ENCODE measurements around the gene GOLGA6L22.
"Not testable (repeated sequence)": the region's sequence is repeated elsewhere in the genome, so short reads cannot be mapped to it uniquely, and the experiment has no call there.

Gene GOLGA6L22

DNA sequence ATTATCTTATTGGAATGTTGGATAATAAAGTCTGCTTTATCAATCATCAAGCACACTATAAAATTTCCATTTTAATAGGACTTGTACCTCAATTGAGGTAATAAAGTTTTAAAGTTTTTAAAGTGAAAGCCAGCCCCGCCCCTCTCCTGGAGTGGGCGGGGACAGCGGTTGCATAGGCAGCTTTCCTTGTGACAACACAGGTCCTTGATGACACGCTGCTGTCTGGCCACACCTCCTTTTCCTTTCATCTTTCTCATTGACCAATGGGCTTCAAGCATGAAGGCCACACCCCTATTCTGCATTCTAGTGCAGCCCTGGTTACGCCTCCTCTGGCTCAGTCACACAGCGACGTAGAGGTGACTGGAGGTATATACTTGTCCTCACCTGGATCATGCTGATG is at the start of gene GOLGA6L22:
TSS of gene GOLGA6L22 (plus strand) at position 301 of the 400 bp plus-strand sequence. CDS start at position 392, 91 bp downstream.
- DNase-seq = not testable (repeated sequence)

DNA sequence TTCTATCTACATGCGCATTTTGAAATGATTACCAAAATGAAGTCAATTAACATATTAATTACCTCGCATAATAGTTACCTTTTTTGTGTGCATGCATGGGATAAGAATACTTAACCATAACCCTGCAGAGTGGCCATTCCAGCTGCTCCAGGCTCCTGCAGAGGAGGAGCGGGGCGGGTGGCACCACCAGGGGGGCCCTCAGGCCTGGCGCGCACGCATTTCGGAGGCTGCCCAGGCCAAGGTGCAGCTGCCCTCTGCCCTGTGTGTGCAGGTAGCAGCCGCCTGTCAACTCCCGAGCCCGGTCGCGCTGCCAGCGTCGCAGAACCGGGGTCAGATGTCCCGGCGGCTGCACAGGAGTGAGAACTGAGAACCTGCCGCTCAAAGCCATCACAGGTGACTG is 41.4 kb upstream of the GOLGA6L22 start:
- not testable (repeated sequence) for DNase-seq

- not testable (repeated sequence) for DNase-seq
Measured at GRCh38 chr15:22417795-22418194, 40.9 kb upstream of the GOLGA6L22 start.

GRCh38 chr15:22418212-22418611 is 40.5 kb upstream of the GOLGA6L22 start:
- DNase-seq = not testable (repeated sequence)

- not testable (repeated sequence) for DNase-seq
Measured at GRCh38 chr15:22418666-22419065, 40.0 kb upstream of the GOLGA6L22 start.

DNA sequence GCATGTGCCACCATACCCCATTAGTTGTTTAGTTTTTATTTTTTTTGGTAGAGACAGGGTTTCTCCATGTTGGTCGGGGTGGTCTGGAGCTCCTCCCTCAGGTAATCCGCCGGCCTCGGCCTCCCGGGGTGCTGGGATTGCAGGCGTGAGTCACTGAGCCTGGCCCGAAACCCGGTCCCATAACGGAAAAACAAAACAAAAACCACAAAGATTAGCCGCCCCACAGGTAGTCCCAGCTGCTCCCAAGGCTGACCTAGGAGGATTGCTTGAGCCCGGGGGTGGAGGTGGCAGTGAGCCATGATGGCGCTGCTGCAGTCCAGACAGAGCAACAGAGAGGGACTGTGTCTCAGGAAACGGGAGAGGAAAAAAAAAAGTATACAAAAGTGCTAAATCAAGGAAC is 38.4 kb upstream of the GOLGA6L22 start:
- DNase-seq = not testable (repeated sequence)

GRCh38 chr15:22429426-22429825 is 29.3 kb upstream of the GOLGA6L22 start:
- DNase-seq = not testable (repeated sequence)

- not testable (repeated sequence) for DNase-seq
Measured at GRCh38 chr15:22431687-22432086, 27.0 kb upstream of the GOLGA6L22 start.

DNA sequence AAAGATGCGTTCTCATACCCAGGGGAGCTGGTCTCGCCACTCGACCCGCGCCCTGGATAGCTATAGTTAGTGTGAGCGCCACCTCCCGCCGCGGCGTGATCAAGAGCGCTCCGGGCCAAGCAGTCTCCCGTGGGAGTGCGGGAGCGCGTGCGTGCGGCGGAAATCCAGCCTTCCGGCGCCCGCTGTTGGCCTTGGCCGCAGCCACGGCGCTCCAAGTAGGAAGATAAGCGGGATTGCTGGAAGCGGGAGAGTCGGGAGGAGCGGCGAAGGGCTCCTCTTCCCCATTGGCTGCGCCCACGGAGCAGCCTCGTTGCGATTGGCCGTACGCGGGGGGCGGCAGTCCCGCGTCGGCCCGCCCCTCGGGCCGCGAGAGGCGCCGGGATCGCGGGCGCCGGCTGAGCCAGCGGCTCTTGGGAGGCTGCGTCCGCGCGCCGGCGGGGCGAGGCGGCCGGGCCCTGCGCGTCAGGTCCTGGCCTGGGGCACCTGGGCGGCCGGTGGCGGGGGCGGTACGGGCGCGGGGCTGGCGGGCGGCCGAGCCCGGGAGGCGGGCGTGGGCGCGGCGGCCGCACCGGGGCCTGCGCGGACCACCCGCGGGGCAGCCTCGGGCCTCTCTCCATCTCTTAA is 35.9 kb downstream of the GOLGA6L22 start:
- DNase-seq = not testable (repeated sequence)

DNA sequence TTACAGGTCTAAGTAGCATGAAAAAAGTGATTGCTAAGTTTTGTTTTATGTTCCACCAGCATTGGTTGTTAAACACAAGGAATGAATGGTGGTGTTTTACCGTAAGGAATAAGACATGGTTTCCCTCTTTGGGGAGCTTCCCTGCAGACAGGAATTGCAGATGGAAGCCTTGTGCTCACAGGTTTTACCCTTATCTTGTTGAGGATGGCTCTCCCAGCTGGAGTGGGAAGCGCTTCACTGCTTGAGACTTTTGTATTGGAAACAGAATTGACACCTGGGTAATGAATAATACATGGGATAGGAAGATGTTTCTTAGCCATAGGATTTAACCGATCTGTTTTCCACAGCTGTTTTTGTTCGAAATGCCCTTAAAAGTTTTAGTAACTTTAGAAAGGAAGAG is 38.5 kb downstream of the GOLGA6L22 start:
- not testable (repeated sequence) for DNase-seq

GRCh38 chr15:22498220-22498925 is 39.7 kb downstream of the GOLGA6L22 start:
- not testable (repeated sequence) for DNase-seq

GRCh38 chr15:22502272-22502671 is 43.6 kb downstream of the GOLGA6L22 start:
- not testable (repeated sequence) for DNase-seq

DNA sequence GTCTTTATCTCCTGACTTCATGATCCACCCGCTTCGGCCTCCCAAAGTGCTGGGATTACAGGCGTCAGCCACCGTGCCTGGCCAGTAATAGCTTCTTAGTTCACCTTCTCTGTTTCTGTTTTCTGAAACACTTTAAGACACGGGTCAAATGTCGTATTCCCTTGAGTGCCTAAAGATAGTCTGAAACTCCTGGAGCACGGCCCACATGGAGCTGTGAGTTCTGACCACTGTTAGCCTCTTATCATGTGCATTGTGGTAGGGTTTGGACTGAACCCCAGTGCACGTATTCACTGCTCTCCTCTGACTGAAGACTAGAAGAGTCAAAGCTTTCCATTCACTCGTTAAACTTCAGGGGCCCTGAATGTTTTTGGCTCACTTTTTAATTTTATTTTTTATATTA is 48.3 kb downstream of the GOLGA6L22 start:
- not testable (repeated sequence) for DNase-seq

- not testable (repeated sequence) for DNase-seq
Measured at GRCh38 chr15:22516140-22516539, 57.4 kb downstream of the GOLGA6L22 start.

Data from SIG-M5 (cell line).